NCI-H1092 treated with DMSO at 0.1 percent for 48 hours (cell line): ENCODE data around the gene UBE2H.
A peak's percentile ranks its signal among the peaks of the same experiment; 100 is the strongest.
"Not testable (repeated sequence)": the region's sequence is repeated elsewhere in the genome, so short reads cannot be mapped to it uniquely, and the experiment has no call there.

Experiments
- DNase-seq: peaks from one replicate; lab custom pipeline; 2025; lab: John Stamatoyannopoulos, UW

The UBE2H gene

GRCh38 chr7:129908181-129908580 is 44.6 kb downstream of the UBE2H start:
- DNase-seq, result no peak

- no peak for DNase-seq
These were observed 45.5 kb downstream of the UBE2H start for GRCh38 chr7:129907122-129907736.

- DNase-seq, result no peak
These were observed 46.1 kb downstream of the UBE2H start for GRCh38 chr7:129906700-129907099.

GRCh38 chr7:129903935-129904334 is 48.8 kb downstream of the UBE2H start:
- DNase-seq, result no peak

- no peak for DNase-seq
These were observed 49.9 kb downstream of the UBE2H start for GRCh38 chr7:129902788-129903422.

GRCh38 chr7:129898502-129899160 is 54.1 kb downstream of the UBE2H start:
- DNase-seq, result no peak

GRCh38 chr7:129898007-129898406 is 54.8 kb downstream of the UBE2H start:
- no peak for DNase-seq

- no peak for DNase-seq
These were observed 56.0 kb downstream of the UBE2H start for GRCh38 chr7:129896568-129897382.

- not testable (repeated sequence) for DNase-seq
These were observed 58.6 kb downstream of the UBE2H start for GRCh38 chr7:129894184-129894583.

- DNase-seq, result no peak
These were observed 62.7 kb downstream of the UBE2H start for GRCh38 chr7:129890090-129890489.

- DNase-seq, result peak; percentile 58
These were observed 63.5 kb downstream of the UBE2H start for GRCh38 chr7:129889133-129889844.

GRCh38 chr7:129887865-129888264 is 64.9 kb downstream of the UBE2H start:
- no peak for DNase-seq

- DNase-seq, result no peak
These were observed 66.0 kb downstream of the UBE2H start for GRCh38 chr7:129886818-129887186.

- no peak for DNase-seq
These were observed 66.5 kb downstream of the UBE2H start for GRCh38 chr7:129886167-129886817.

GRCh38 chr7:129884495-129884894 is 68.3 kb downstream of the UBE2H start:
- no peak for DNase-seq

- no peak for DNase-seq
These were observed 69.6 kb downstream of the UBE2H start for GRCh38 chr7:129883151-129883550.

- no peak for DNase-seq
These were observed 70.2 kb downstream of the UBE2H start for GRCh38 chr7:129882531-129882930.

- DNase-seq, result no peak
These were observed 75.5 kb downstream of the UBE2H start for GRCh38 chr7:129877146-129877792.

GRCh38 chr7:129875745-129876411 is 76.9 kb downstream of the UBE2H start:
- DNase-seq, result no peak

- no peak for DNase-seq
These were observed 77.6 kb downstream of the UBE2H start for GRCh38 chr7:129875160-129875559.
